ENCODE measurements around the gene MC3R.
"Not testable (repeated sequence)": the region's sequence is repeated elsewhere in the genome, so short reads cannot be mapped to it uniquely, and the experiment has no call there.

MC3R gene

GRCh38 chr20:56247954-56248782 lies at the start of gene MC3R:
Gene MC3R, plus strand, starts transcription at chr20:56248732. Its CDS starts 112 bp downstream, at chr20:56248844.
- peak; percentile 20 for DNase-seq

GRCh38 chr20:56200456-56200855 lies 48.1 kb upstream of the MC3R start:
- DNase-seq = no peak

- no peak for DNase-seq
Observed at GRCh38 chr20:56202493-56203077, 45.9 kb upstream of the MC3R start.

GRCh38 chr20:56204206-56204605 lies 44.3 kb upstream of the MC3R start:
- DNase-seq = no peak

- DNase-seq = no peak
Observed at GRCh38 chr20:56205346-56205745, 43.2 kb upstream of the MC3R start.

- DNase-seq = no peak
Observed at GRCh38 chr20:56207656-56208055, 40.9 kb upstream of the MC3R start.

GRCh38 chr20:56208121-56208520 lies 40.4 kb upstream of the MC3R start:
- no peak for DNase-seq

GRCh38 chr20:56211051-56211450 lies 37.5 kb upstream of the MC3R start:
- no peak for DNase-seq

GRCh38 chr20:56212091-56212490 lies 36.4 kb upstream of the MC3R start:
- DNase-seq = no peak

- no peak for DNase-seq
Observed at GRCh38 chr20:56213321-56213720, 35.2 kb upstream of the MC3R start.

GRCh38 chr20:56215115-56215514 lies 33.4 kb upstream of the MC3R start:
- no peak for DNase-seq

- no peak for DNase-seq
Observed at GRCh38 chr20:56217829-56218228, 30.7 kb upstream of the MC3R start.

- not testable (repeated sequence) for DNase-seq
Observed at GRCh38 chr20:56221186-56221585, 27.3 kb upstream of the MC3R start.

GRCh38 chr20:56222201-56222600 lies 26.3 kb upstream of the MC3R start:
- DNase-seq = no peak

GRCh38 chr20:56222945-56223344 lies 25.6 kb upstream of the MC3R start:
- DNase-seq = no peak

- DNase-seq = no peak
Observed at GRCh38 chr20:56223352-56223751, 25.2 kb upstream of the MC3R start.

GRCh38 chr20:56228021-56228420 lies 20.5 kb upstream of the MC3R start:
- DNase-seq = no peak

- DNase-seq = no peak
Observed at GRCh38 chr20:56229812-56230211, 18.7 kb upstream of the MC3R start.

GRCh38 chr20:56234110-56234509 lies 14.4 kb upstream of the MC3R start:
- no peak for DNase-seq

- DNase-seq = no peak
Observed at GRCh38 chr20:56237335-56237734, 11.2 kb upstream of the MC3R start.

GRCh38 chr20:56244259-56244658 lies 4.3 kb upstream of the MC3R start:
- DNase-seq = no peak

GRCh38 chr20:56245761-56246160 lies 2.8 kb upstream of the MC3R start:
- DNase-seq = no peak

GRCh38 chr20:56249244-56249955 lies 868 bp downstream of the MC3R start:
- DNase-seq = no peak

- no peak for DNase-seq
Observed at GRCh38 chr20:56249956-56250355, 1.4 kb downstream of the MC3R start.
